GM23338 (cell line): ENCODE results near the gene SLX4IP. TPM values are rescaled to one million over a fixed set of nuclear protein-coding genes. Genes with fewer than 3 reads are reported as not detected.

Experiments
- ATAC-seq: fragments of 200-7000 bp; cut with Tn5 transposase; 3 replicates; pipeline ENCODE4 v1.9.1; 2020
- DNase-seq: peaks from one replicate; pipeline ENCODE4 v3.0.0-alpha.2; 2015; ENCODE audit warnings: low spot score
- H2AFZ ChIP-seq: fragments of 200-600 bp; sonication (generic); 2 replicates; pipeline ENCODE4 v1.8.0; 2016; ENCODE audit warnings: antibody characterized with exemption, mild to moderate bottlenecking, moderate library complexity
- H3F3A ChIP-seq: fragments of 200-600 bp; sonication (generic); replicated peaks from 2 replicates; pipeline ENCODE4 v1.8.0; 2017; ENCODE audit warnings: antibody characterized with exemption, mixed run types, low read depth
- H3K27ac ChIP-seq: fragments of 200-600 bp; sonication (generic); 2 replicates; pipeline ENCODE4 v1.6.1; 2016; ENCODE audit warnings: low read depth
- H3K27me3 ChIP-seq: fragments of 200-600 bp; sonication (generic); 2 replicates; pipeline ENCODE4 v1.8.0; 2016; ENCODE audit warnings: mild to moderate bottlenecking, mixed run types, moderate library complexity; ENCODE audit not compliant: insufficient read depth
- H3K36me3 ChIP-seq: fragments of 200-600 bp; sonication (generic); 2 replicates; pipeline ENCODE4 v1.8.0; 2016; ENCODE audit warnings: mild to moderate bottlenecking; ENCODE audit not compliant: insufficient read depth
- H3K4me1 ChIP-seq: fragments of 200-600 bp; sonication (generic); 2 replicates; pipeline ENCODE4 v1.8.0; 2016; ENCODE audit warnings: mild to moderate bottlenecking, moderate library complexity; ENCODE audit not compliant: insufficient read depth
- H3K4me2 ChIP-seq: fragments of 200-600 bp; sonication (generic); 2 replicates; pipeline ENCODE4 v1.7.1; 2017; ENCODE audit warnings: mixed run types
- H3K4me3 ChIP-seq: fragments of 200-600 bp; sonication (generic); 2 replicates; pipeline ENCODE4 v1.6.1; 2016; ENCODE audit warnings: mixed run types
- H3K79me2 ChIP-seq: fragments of 200-600 bp; sonication (generic); replicated peaks from 2 replicates; pipeline ENCODE4 v1.8.0; 2017; ENCODE audit warnings: mild to moderate bottlenecking; ENCODE audit not compliant: insufficient read depth
- H3K9me2 ChIP-seq: fragments of 200-600 bp; sonication (generic); 2 replicates; pipeline ENCODE4 v1.8.0; 2017; ENCODE audit not compliant: insufficient read depth
- H4K20me1 ChIP-seq: fragments of 200-600 bp; sonication (generic); replicated peaks from 2 replicates; pipeline ENCODE4 v1.8.0; 2017; ENCODE audit warnings: mild to moderate bottlenecking; ENCODE audit not compliant: insufficient read depth
- H3K27ac Mint-ChIP-seq: 2 replicates; pipeline ENCODE4 v1.8.0; 2020; ENCODE audit warnings: inconsistent platforms, mild to moderate bottlenecking, moderate library complexity, mixed read lengths
- H3K27me3 Mint-ChIP-seq: 3 replicates; pipeline ENCODE4 v1.8.0; 2022; ENCODE audit warnings: low read depth, mild to moderate bottlenecking, moderate library complexity, mixed read lengths, inconsistent platforms; ENCODE audit not compliant: insufficient read depth, poor library complexity
- H3K36me3 Mint-ChIP-seq: 3 replicates; pipeline ENCODE4 v1.8.0; 2021; ENCODE audit warnings: low read depth, mild to moderate bottlenecking, inconsistent platforms, moderate library complexity, mixed read lengths
- H3K4me1 Mint-ChIP-seq: 3 replicates; pipeline ENCODE4 v1.8.0; 2020; ENCODE audit warnings: mild to moderate bottlenecking, inconsistent platforms, mixed read lengths
- H3K4me3 Mint-ChIP-seq: 3 replicates; pipeline ENCODE4 v1.8.0; 2021; ENCODE audit warnings: moderate library complexity, mild to moderate bottlenecking, inconsistent platforms, mixed read lengths
- H3K9me3 Mint-ChIP-seq: 3 replicates; pipeline ENCODE4 v1.8.0; 2020; ENCODE audit warnings: moderate library complexity, mild to moderate bottlenecking, inconsistent platforms, mixed read lengths
- EZH2 ChIP-seq: fragments of 200-600 bp; sonication (generic); IDR thresholded peaks from one replicate; pipeline ENCODE4 v1.8.0; 2017; ENCODE audit warnings: antibody characterized with exemption, mild to moderate bottlenecking, low read depth; ENCODE audit not compliant: unreplicated experiment
- JUNB ChIP-seq: IDR thresholded peaks from one replicate; pipeline ENCODE4 v1.6.1; 2016; ENCODE audit warnings: antibody characterized with exemption; ENCODE audit not compliant: unreplicated experiment
- REST ChIP-seq: IDR thresholded peaks from one replicate; pipeline ENCODE4 v1.6.1; 2018; ENCODE audit warnings: antibody characterized with exemption; ENCODE audit not compliant: unreplicated experiment
- STAT1 ChIP-seq: IDR thresholded peaks from one replicate; pipeline ENCODE4 v1.6.1; 2016; ENCODE audit warnings: antibody characterized with exemption; ENCODE audit not compliant: unreplicated experiment
- polyA plus RNA-seq: library from polyadenylated mRNA; unstranded; fragments of >200 nt; fragmentation: Nextera tagmentation; extraction: Ambion mirVana; gene quantifications from 2 replicates; pipeline ENCODE4 v1.2.1, GENCODE V29; 2016
- total RNA-seq: library from RNA; depleted of rRNA; stranded (reverse); fragments of >200 nt; shearing (Covaris generic); gene quantifications from 2 replicates; pipeline ENCODE4 v1.2.3, GENCODE V29; 2014
- TF ChIP-seq, protein P1 (sequence below): fragments of 250-450 bp; sonication (Bioruptor Pico); IDR thresholded peaks from 2 replicates; pipeline ENCODE4 v1.5.0; 2020; ENCODE audit warnings: mild to moderate bottlenecking, moderate library complexity
- TF ChIP-seq, protein P2 (sequence below): IDR thresholded peaks from 2 replicates; pipeline ENCODE4 v1.6.1; 2016; ENCODE audit warnings: antibody characterized with exemption

SLX4IP gene
- total and polyA plus RNA-seq, 2 experiments from 2014 or later = 9.1 to 9.8 TPM

GRCh38 chr20:10468340-10468845, 33.3 kb downstream of the SLX4IP start (continued):
- TF ChIP-seq EZH2 (no peak), STAT1 (no peak), REST (no peak)
- TF ChIP-seq, protein P1, sequence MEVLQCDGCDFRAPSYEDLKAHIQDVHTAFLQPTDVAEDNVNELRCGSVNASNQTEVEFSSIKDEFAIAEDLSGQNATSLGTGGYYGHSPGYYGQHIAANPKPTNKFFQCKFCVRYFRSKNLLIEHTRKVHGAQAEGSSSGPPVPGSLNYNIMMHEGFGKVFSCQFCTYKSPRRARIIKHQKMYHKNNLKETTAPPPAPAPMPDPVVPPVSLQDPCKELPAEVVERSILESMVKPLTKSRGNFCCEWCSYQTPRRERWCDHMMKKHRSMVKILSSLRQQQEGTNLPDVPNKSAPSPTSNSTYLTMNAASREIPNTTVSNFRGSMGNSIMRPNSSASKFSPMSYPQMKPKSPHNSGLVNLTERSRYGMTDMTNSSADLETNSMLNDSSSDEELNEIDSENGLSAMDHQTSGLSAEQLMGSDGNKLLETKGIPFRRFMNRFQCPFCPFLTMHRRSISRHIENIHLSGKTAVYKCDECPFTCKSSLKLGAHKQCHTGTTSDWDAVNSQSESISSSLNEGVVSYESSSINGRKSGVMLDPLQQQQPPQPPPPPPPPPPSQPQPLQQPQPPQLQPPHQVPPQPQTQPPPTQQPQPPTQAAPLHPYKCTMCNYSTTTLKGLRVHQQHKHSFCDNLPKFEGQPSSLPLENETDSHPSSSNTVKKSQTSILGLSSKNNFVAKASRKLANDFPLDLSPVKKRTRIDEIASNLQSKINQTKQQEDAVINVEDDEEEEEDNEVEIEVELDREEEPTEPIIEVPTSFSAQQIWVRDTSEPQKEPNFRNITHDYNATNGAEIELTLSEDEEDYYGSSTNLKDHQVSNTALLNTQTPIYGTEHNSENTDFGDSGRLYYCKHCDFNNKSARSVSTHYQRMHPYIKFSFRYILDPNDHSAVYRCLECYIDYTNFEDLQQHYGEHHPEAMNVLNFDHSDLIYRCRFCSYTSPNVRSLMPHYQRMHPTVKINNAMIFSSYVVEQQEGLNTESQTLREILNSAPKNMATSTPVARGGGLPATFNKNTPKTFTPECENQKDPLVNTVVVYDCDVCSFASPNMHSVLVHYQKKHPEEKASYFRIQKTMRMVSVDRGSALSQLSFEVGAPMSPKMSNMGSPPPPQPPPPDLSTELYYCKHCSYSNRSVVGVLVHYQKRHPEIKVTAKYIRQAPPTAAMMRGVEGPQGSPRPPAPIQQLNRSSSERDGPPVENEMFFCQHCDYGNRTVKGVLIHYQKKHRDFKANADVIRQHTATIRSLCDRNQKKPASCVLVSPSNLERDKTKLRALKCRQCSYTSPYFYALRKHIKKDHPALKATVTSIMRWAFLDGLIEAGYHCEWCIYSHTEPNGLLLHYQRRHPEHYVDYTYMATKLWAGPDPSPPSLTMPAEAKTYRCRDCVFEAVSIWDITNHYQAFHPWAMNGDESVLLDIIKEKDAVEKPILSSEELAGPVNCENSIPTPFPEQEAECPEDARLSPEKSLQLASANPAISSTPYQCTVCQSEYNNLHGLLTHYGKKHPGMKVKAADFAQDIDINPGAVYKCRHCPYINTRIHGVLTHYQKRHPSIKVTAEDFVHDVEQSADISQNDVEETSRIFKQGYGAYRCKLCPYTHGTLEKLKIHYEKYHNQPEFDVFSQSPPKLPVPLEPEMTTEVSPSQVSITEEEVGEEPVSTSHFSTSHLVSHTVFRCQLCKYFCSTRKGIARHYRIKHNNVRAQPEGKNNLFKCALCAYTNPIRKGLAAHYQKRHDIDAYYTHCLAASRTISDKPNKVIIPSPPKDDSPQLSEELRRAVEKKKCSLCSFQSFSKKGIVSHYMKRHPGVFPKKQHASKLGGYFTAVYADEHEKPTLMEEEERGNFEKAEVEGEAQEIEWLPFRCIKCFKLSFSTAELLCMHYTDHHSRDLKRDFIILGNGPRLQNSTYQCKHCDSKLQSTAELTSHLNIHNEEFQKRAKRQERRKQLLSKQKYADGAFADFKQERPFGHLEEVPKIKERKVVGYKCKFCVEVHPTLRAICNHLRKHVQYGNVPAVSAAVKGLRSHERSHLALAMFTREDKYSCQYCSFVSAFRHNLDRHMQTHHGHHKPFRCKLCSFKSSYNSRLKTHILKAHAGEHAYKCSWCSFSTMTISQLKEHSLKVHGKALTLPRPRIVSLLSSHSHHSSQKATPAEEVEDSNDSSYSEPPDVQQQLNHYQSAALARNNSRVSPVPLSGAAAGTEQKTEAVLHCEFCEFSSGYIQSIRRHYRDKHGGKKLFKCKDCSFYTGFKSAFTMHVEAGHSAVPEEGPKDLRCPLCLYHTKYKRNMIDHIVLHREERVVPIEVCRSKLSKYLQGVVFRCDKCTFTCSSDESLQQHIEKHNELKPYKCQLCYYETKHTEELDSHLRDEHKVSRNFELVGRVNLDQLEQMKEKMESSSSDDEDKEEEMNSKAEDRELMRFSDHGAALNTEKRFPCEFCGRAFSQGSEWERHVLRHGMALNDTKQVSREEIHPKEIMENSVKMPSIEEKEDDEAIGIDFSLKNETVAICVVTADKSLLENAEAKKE = no peak

GRCh38 chr20:10469056-10469455, 34.0 kb downstream of the SLX4IP start:
- peaks cover 71% of the 10 kb centered on the region for H3K4me1 Mint-ChIP-seq
- ATAC-seq = no peak
- TF ChIP-seq, protein P2, sequence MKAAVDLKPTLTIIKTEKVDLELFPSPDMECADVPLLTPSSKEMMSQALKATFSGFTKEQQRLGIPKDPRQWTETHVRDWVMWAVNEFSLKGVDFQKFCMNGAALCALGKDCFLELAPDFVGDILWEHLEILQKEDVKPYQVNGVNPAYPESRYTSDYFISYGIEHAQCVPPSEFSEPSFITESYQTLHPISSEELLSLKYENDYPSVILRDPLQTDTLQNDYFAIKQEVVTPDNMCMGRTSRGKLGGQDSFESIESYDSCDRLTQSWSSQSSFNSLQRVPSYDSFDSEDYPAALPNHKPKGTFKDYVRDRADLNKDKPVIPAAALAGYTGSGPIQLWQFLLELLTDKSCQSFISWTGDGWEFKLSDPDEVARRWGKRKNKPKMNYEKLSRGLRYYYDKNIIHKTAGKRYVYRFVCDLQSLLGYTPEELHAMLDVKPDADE = no peak
- TF ChIP-seq EZH2 (no peak), JUNB (no peak)

More at GRCh38 chr20:10469056-10469455, 34.0 kb downstream of the SLX4IP start:
- peak overlapping the region; percentile 2; the same call in 1 of the 2 replicates for H3K27ac ChIP-seq
- no peak overlapping the region; the same call in 2 of the 3 replicates for H3K4me3 Mint-ChIP-seq
- H3K4me1 ChIP-seq = peaks cover 74% of the 10 kb centered on the region
- no peaks in the 10 kb centered on the region for H3K36me3 ChIP-seq
- H3K4me2 ChIP-seq = peak overlapping the region; percentile 59
- H3K4me3 ChIP-seq = no peak overlapping the region
- peaks cover 2% of the 10 kb centered on the region for H3K27me3 Mint-ChIP-seq
- H3K27ac Mint-ChIP-seq = no peak overlapping the region
- peaks cover 13% of the 10 kb centered on the region for H3K79me2 ChIP-seq
- no peaks in the 10 kb centered on the region for H3K27me3 ChIP-seq
- H3K9me2 ChIP-seq = no peaks in the 10 kb centered on the region
- no peaks in the 10 kb centered on the region; the same call in 2 of the 3 replicates for H3K9me3 Mint-ChIP-seq
- no peaks in the 10 kb centered on the region for H3F3A ChIP-seq
- H3K36me3 Mint-ChIP-seq = peaks cover 5% of the 10 kb centered on the region
- no peak overlapping the region for H2AFZ ChIP-seq
- no peak for DNase-seq
- no peaks in the 10 kb centered on the region; the same call in 1 of the 2 replicates for H4K20me1 ChIP-seq
